ENCODE data around the gene GJA4. TPM values are rescaled to one million over a fixed set of nuclear protein-coding genes. Genes with fewer than 3 reads are reported as not detected.

The GJA4 gene
- total RNA-seq, 1 experiment from 2014 or later: 1.4 TPM

- TF ChIP-seq CTCF (conservative IDR thresholded peaks at IDR 0.05): no peak
- H4K8ac ChIP-seq (replicated peaks; ENCODE audit: insufficient read length, low read depth, low read length): no peak overlapping the region
- no peak overlapping the region for H3K27ac ChIP-seq (ENCODE audit: insufficient read length, low read depth, low read length)
- no peak overlapping the region for H3K4ac ChIP-seq (ENCODE audit: low read depth, low read length)
- no peaks in the 10 kb centered on the region for H3K23me2 ChIP-seq (ENCODE audit: insufficient read length, low read depth, low read length, poor library complexity, severe bottlenecking)
- no peaks in the 10 kb centered on the region; the same call in 1 of the 2 replicates for H3K27me3 ChIP-seq (ENCODE audit: insufficient read depth, low read length)
- WGBS (ENCODE audit: extremely low coverage, insufficient read length, low lambda C conversion rate): no CpG with 5 or more reads among the region's 14 CpGs
- no peaks in the 10 kb centered on the region for H4K20me1 ChIP-seq (ENCODE audit: control insufficient read depth, insufficient read depth, insufficient read length)
- H2BK20ac ChIP-seq (ENCODE audit: low read depth, low read length, poor library complexity, severe bottlenecking): no peak overlapping the region
- H3K56ac ChIP-seq (ENCODE audit: insufficient read length, low read depth, low read length): no peak overlapping the region
- DNase-seq: peak; percentile 10
- no peaks in the 10 kb centered on the region for H3K9me3 Mint-ChIP-seq
- H3K27me3 Mint-ChIP-seq (ENCODE audit: low read depth): no peaks in the 10 kb centered on the region; the same call in 1 of the 2 replicates
- no peak overlapping the region for H2BK15ac ChIP-seq (ENCODE audit: low read depth, low read length)
- H3K79me2 ChIP-seq (ENCODE audit: insufficient read depth, low read length): no peaks in the 10 kb centered on the region
- no peaks in the 10 kb centered on the region for H3K79me1 ChIP-seq (ENCODE audit: insufficient read depth, low read depth, low read length, poor library complexity, severe bottlenecking)
- H3K9me3 ChIP-seq (ENCODE audit: control insufficient read depth, low read depth, low read length): no peaks in the 10 kb centered on the region
- no peak overlapping the region for H3T11ph ChIP-seq (ENCODE audit: low read length)
- H2BK12ac ChIP-seq (ENCODE audit: insufficient read length, low read depth, low read length): no peak overlapping the region
- H3K18ac ChIP-seq (ENCODE audit: insufficient read length, low read depth, low read length): no peak overlapping the region
- peaks cover 21 to 29% of the 10 kb centered on the region in 2 experiments for H3K4me1 Mint-ChIP-seq
- no peak overlapping the region for H2AFZ ChIP-seq (ENCODE audit: low read length)
- no peak overlapping the region for H2BK5ac ChIP-seq (ENCODE audit: insufficient read length, low read length)
- H3K9ac ChIP-seq (ENCODE audit: extremely low read depth, insufficient read length, low read length): no peak overlapping the region
- no peak overlapping the region for H3K4me3 Mint-ChIP-seq
- H3K27ac Mint-ChIP-seq: no peak overlapping the region
- no peak overlapping the region for H4K5ac ChIP-seq (ENCODE audit: insufficient read length, low read depth, low read length)
- no peak overlapping the region for H3K14ac ChIP-seq (ENCODE audit: insufficient read depth, low read length)
- no peak overlapping the region for H4K91ac ChIP-seq (ENCODE audit: insufficient read length, low read depth, low read length)
- H3K4me1 ChIP-seq (ENCODE audit: insufficient read depth, low read length): peaks cover 4% of the 10 kb centered on the region; the same call in 1 of the 2 replicates
- H3K23ac ChIP-seq (ENCODE audit: insufficient read length, low read depth, low read length): no peak overlapping the region
- no peak overlapping the region for H2BK120ac ChIP-seq (ENCODE audit: low read depth, low read length, poor library complexity, severe bottlenecking)
- no peak overlapping the region for H3K4me2 ChIP-seq (ENCODE audit: insufficient read depth, insufficient read length, low read length)
- H2AK5ac ChIP-seq (ENCODE audit: insufficient read length, low read length): no peak overlapping the region
- H3K36me3 Mint-ChIP-seq (ENCODE audit: insufficient read depth in 1 of 3, low read depth in 3 of 3): no peaks in the 10 kb centered on the region
Measured at GRCh38 chr1:34839526-34840305, 46.9 kb downstream of the GJA4 start.
